Measurements from ENCODE around the gene RERE. TPM values are rescaled to one million over a fixed set of nuclear protein-coding genes. Genes with fewer than 3 reads are reported as not detected.
"Not testable (repeated sequence)": the region's sequence is repeated elsewhere in the genome, so short reads cannot be mapped to it uniquely, and the experiment has no call there.

Gene RERE
- total and polyA plus RNA-seq, 4 donors = 26.8 to 133 (median 82.7) TPM

DNA sequence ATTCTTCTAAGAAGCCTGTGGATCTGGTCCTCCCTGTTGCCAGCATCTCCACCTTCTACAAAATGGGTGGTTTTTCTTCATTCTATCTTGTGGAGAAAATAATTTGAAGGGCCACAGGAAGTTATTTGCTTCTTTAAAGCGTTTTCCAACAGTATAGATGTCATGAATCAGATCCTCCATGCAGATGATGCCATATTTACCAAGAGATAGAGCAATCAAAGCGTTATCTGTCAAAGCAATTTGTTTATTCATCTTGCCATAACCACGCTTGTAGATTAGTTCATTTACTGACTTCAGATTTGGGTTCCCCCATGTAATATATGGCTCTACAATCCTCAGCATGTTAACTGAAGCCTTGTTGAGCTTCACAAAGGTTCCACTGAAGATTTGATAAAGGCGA, 31.2 kb downstream of the RERE start:
- H3K27me3 ChIP-seq (ENCODE audit: control insufficient read depth in 1 of 2, insufficient read depth in 2 of 2, low read length in 1 of 2); ATAC-seq (ENCODE audit: low FRiP score); H3K4me3 ChIP-seq (ENCODE audit: low read length in 2 of 2); DNase-seq; H3K9me3 ChIP-seq (ENCODE audit: control insufficient read depth, low read length); intact Hi-C loops (cut with DNase I); H3K4me1 ChIP-seq (ENCODE audit: control insufficient read depth in 1 of 2, insufficient read depth in 2 of 2, low read length in 2 of 2); H3K27ac ChIP-seq (ENCODE audit: low read depth in 1 of 2, low read length in 2 of 2); H3K36me3 ChIP-seq (ENCODE audit: control insufficient read depth in 1 of 2, insufficient read depth in 2 of 2, low read length in 1 of 2): not testable (repeated sequence)
- WGBS, 2 donors = 92 to 96% methylated on average over 4 of the region's 4 CpGs

DNA sequence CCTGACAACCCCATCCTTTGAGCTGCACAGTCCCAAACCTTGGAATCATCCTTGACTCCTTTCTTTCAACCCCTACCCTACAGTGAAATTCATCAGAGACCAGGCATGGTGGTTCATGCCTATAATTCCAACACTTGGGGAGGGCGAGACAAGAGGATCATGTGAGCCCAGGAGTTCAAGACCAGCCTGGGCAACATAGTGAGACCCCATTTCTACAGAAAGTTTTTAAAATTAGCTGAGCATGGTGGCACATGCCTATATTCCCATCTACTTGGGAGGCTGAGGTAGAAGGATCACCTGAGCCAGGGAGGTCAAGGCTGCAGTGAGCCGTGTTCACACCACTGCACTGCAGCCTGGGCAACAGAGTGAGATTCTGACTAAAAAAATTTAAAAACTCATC, 34.5 kb downstream of the RERE start:
- WGBS, 2 donors = 99 to 100% methylated on average over 2 of the region's 2 CpGs
- ATAC-seq (ENCODE audit: low FRiP score) (no peak), DNase-seq (no peak)
- Histone ChIP-seq H3K9me3 (ENCODE audit: control insufficient read depth, low read length) (no peaks in the 10 kb centered on the region), H3K36me3 (ENCODE audit: control insufficient read depth in 1 of 2, insufficient read depth in 2 of 2, low read length in 1 of 2) (no peaks in the 10 kb centered on the region), H3K27me3 (ENCODE audit: control insufficient read depth in 1 of 2, insufficient read depth in 2 of 2, low read length in 1 of 2) (no peaks in the 10 kb centered on the region), H3K4me1 (ENCODE audit: control insufficient read depth in 1 of 2, insufficient read depth in 2 of 2, low read length in 2 of 2) (no peaks in the 10 kb centered on the region), H3K27ac (ENCODE audit: low read depth in 1 of 2, low read length in 2 of 2) (no peak overlapping the region), H3K4me3 (ENCODE audit: low read length in 2 of 2) (no peak overlapping the region)
- intact Hi-C loops (cut with DNase I) = no loop called here

DNA sequence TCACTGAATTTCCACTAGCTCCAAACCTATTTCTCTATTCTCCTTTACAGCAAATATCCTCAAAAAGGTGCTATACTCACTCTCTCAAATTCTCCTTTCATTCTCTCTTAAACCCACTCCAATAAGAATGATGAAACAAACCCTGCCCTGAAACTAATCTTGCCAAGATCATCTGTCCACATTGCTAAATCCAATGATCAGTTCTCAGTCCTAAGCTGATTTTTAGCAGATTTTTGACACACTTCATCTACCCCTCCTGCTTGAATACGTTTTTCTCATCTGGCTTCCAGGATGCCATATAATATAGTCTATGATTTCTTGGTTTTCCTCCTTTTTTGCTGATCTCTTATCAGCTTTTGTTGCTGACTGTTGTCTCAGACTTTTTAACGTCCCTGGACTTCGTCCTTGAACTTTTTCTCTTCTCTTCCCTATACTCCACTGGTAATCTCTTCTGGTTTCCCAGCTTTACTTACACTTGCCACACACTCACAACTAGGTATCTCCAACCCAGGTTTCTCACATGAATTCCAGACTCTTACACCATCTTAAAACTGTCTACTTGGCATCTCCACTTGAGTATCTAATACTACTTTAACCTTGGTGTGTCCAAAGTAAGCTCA, 35.3 kb downstream of the RERE start:
- Histone ChIP-seq H3K4me1 (ENCODE audit: control insufficient read depth in 1 of 2, insufficient read depth in 2 of 2, low read length in 2 of 2) (no peaks in the 10 kb centered on the region), H3K36me3 (ENCODE audit: control insufficient read depth in 1 of 2, insufficient read depth in 2 of 2, low read length in 1 of 2) (no peaks in the 10 kb centered on the region), H3K4me3 (ENCODE audit: low read length in 2 of 2) (no peak overlapping the region), H3K9me3 (ENCODE audit: control insufficient read depth, low read length) (no peaks in the 10 kb centered on the region), H3K27me3 (ENCODE audit: control insufficient read depth in 1 of 2, insufficient read depth in 2 of 2, low read length in 1 of 2) (no peaks in the 10 kb centered on the region), H3K27ac (ENCODE audit: low read depth in 1 of 2, low read length in 2 of 2) (no peak overlapping the region)
- no peak for ATAC-seq (ENCODE audit: low FRiP score)
- 59 to 68% methylated on average over 3 of the region's 3 CpGs for WGBS, 2 donors
- no peak for DNase-seq
- intact Hi-C loops (cut with DNase I) = no loop called here

GRCh38 chr1:8780405-8780804, 37.0 kb downstream of the RERE start:
- Histone ChIP-seq H3K4me3 (ENCODE audit: low read length in 2 of 2) (no peak overlapping the region), H3K36me3 (ENCODE audit: control insufficient read depth in 1 of 2, insufficient read depth in 2 of 2, low read length in 1 of 2) (no peaks in the 10 kb centered on the region), H3K9me3 (ENCODE audit: control insufficient read depth, low read length) (no peaks in the 10 kb centered on the region), H3K27me3 (ENCODE audit: control insufficient read depth in 1 of 2, insufficient read depth in 2 of 2, low read length in 1 of 2) (no peaks in the 10 kb centered on the region), H3K27ac (ENCODE audit: low read depth in 1 of 2, low read length in 2 of 2) (no peak overlapping the region), H3K4me1 (ENCODE audit: control insufficient read depth in 1 of 2, insufficient read depth in 2 of 2, low read length in 2 of 2) (no peaks in the 10 kb centered on the region)
- intact Hi-C loops (cut with DNase I) = no loop called here
- DNase-seq (no peak), ATAC-seq (ENCODE audit: low FRiP score) (no peak)
- WGBS, 2 donors = 91 to 92% methylated on average over 1 of the region's 1 CpG

GRCh38 chr1:8777867-8778266, 39.6 kb downstream of the RERE start:
- H3K4me1 ChIP-seq (ENCODE audit: control insufficient read depth in 1 of 2, insufficient read depth in 2 of 2, low read length in 2 of 2) = no peaks in the 10 kb centered on the region
- H3K4me3 ChIP-seq (ENCODE audit: low read length in 2 of 2) = no peak overlapping the region
- no peak overlapping the region for H3K27ac ChIP-seq (ENCODE audit: low read depth in 1 of 2, low read length in 2 of 2)
- ATAC-seq (ENCODE audit: low FRiP score) (no peak), DNase-seq (no peak)
- H3K36me3 ChIP-seq (ENCODE audit: control insufficient read depth in 1 of 2, insufficient read depth in 2 of 2, low read length in 1 of 2) = no peaks in the 10 kb centered on the region
- no peaks in the 10 kb centered on the region for H3K27me3 ChIP-seq (ENCODE audit: control insufficient read depth in 1 of 2, insufficient read depth in 2 of 2, low read length in 1 of 2)
- intact Hi-C loops (cut with DNase I) = no loop called here
- H3K9me3 ChIP-seq (ENCODE audit: control insufficient read depth, low read length) = no peaks in the 10 kb centered on the region

GRCh38 chr1:8776104-8776503, 41.3 kb downstream of the RERE start:
- H3K27ac ChIP-seq (ENCODE audit: low read depth in 1 of 2, low read length in 2 of 2) = no peak overlapping the region
- H3K36me3 ChIP-seq (ENCODE audit: control insufficient read depth in 1 of 2, insufficient read depth in 2 of 2, low read length in 1 of 2) = no peaks in the 10 kb centered on the region
- WGBS, 2 donors = 79 to 82% methylated on average over 5 of the region's 5 CpGs
- no peak for DNase-seq
- no peak overlapping the region for H3K4me3 ChIP-seq (ENCODE audit: low read length in 2 of 2)
- H3K27me3 ChIP-seq (ENCODE audit: control insufficient read depth in 1 of 2, insufficient read depth in 2 of 2, low read length in 1 of 2) = no peaks in the 10 kb centered on the region
- H3K9me3 ChIP-seq (ENCODE audit: control insufficient read depth, low read length) = no peaks in the 10 kb centered on the region
- no peak for ATAC-seq (ENCODE audit: low FRiP score)
- H3K4me1 ChIP-seq (ENCODE audit: control insufficient read depth in 1 of 2, insufficient read depth in 2 of 2, low read length in 2 of 2) = no peaks in the 10 kb centered on the region
- intact Hi-C loops (cut with DNase I) = no loop called here

DNA sequence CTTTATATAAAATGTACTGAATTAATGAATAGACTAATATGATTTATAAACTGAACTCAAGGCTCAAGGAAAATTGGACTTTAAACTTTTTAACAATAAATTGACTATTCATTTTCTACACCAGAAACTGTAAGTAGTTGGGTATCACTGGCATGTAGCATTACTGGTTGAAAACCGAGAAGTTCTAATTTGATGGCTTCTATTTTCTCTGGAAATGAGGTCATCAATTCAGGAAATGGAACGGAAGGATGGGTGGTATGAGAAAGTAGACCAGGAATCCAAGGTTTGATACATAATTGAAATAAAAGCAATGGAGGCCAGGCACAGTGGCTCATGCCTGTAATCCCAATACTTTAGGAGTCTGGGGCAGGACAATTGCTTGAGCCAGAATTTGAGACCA, 50.4 kb downstream of the RERE start:
- intact Hi-C loops (cut with DNase I) = no loop called here
- no peaks in the 10 kb centered on the region for H3K27me3 ChIP-seq (ENCODE audit: control insufficient read depth in 1 of 2, insufficient read depth in 2 of 2, low read length in 1 of 2)
- no peaks in the 10 kb centered on the region for H3K9me3 ChIP-seq (ENCODE audit: control insufficient read depth, low read length)
- DNase-seq (no peak), ATAC-seq (ENCODE audit: low FRiP score) (no peak)
- no peak overlapping the region for H3K27ac ChIP-seq (ENCODE audit: low read depth in 1 of 2, low read length in 2 of 2)
- no peaks in the 10 kb centered on the region for H3K36me3 ChIP-seq (ENCODE audit: control insufficient read depth in 1 of 2, insufficient read depth in 2 of 2, low read length in 1 of 2)
- peaks cover 2 to 4% of the 10 kb centered on the region in 2 donors for H3K4me1 ChIP-seq (ENCODE audit: control insufficient read depth in 1 of 2, insufficient read depth in 2 of 2, low read length in 2 of 2)
- no peak overlapping the region for H3K4me3 ChIP-seq (ENCODE audit: low read length in 2 of 2)
- 89 to 92% methylated on average over 2 of the region's 2 CpGs for WGBS, 2 donors

DNA sequence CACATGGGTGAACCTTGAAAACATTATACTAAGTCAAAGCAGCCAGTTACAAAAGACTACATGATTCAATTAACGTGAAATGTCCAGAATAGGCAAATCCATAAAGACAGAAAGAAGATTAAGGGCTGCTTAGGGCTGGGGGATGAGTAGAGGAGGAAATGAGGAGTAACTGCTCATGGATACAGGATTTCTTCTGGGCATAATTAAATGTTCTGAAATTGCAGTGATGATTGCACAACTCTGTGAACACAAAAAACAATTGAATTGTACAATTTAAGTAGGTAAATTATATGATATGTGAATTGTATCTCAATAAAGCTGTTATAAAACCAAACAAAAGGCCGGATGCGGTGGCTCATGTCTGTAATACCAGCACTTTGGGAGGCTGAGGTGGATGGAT, 52.2 kb downstream of the RERE start:
- intact Hi-C loops (cut with DNase I) = no loop called here
- 96 to 97% methylated on average over 3 of the region's 3 CpGs for WGBS, 2 donors
- no peaks in the 10 kb centered on the region for H3K9me3 ChIP-seq (ENCODE audit: control insufficient read depth, low read length)
- H3K4me1 ChIP-seq (ENCODE audit: control insufficient read depth in 1 of 2, insufficient read depth in 2 of 2, low read length in 2 of 2) = peaks cover 2 to 4% of the 10 kb centered on the region in 2 donors
- H3K4me3 ChIP-seq (ENCODE audit: low read length in 2 of 2) = no peak overlapping the region
- no peak for ATAC-seq (ENCODE audit: low FRiP score)
- no peak for DNase-seq
- no peaks in the 10 kb centered on the region for H3K36me3 ChIP-seq (ENCODE audit: control insufficient read depth in 1 of 2, insufficient read depth in 2 of 2, low read length in 1 of 2)
- H3K27me3 ChIP-seq (ENCODE audit: control insufficient read depth in 1 of 2, insufficient read depth in 2 of 2, low read length in 1 of 2) = no peaks in the 10 kb centered on the region
- H3K27ac ChIP-seq (ENCODE audit: low read depth in 1 of 2, low read length in 2 of 2) = no peak overlapping the region

- WGBS, 2 donors = 13 to 18% methylated on average over 4 of the region's 4 CpGs
- no peak for ATAC-seq (ENCODE audit: low FRiP score)
- H3K4me1 ChIP-seq (ENCODE audit: control insufficient read depth in 1 of 2, insufficient read depth in 2 of 2, low read length in 2 of 2) = peaks cover 2 to 4% of the 10 kb centered on the region in 2 donors
- no peaks in the 10 kb centered on the region for H3K9me3 ChIP-seq (ENCODE audit: control insufficient read depth, low read length)
- no peak for DNase-seq
- no peaks in the 10 kb centered on the region for H3K27me3 ChIP-seq (ENCODE audit: control insufficient read depth in 1 of 2, insufficient read depth in 2 of 2, low read length in 1 of 2)
- H3K36me3 ChIP-seq (ENCODE audit: control insufficient read depth in 1 of 2, insufficient read depth in 2 of 2, low read length in 1 of 2) = no peaks in the 10 kb centered on the region
- intact Hi-C loops (cut with DNase I) = no loop called here
- no peak overlapping the region for H3K4me3 ChIP-seq (ENCODE audit: low read length in 2 of 2)
- H3K27ac ChIP-seq (ENCODE audit: low read depth in 1 of 2, low read length in 2 of 2) = no peak overlapping the region
Measured at GRCh38 chr1:8764293-8764937, 53.0 kb downstream of the RERE start.
